Activated CD4-positive, alpha-beta T cell treated with anti-CD3 and anti-CD28 coated beads, Interleukin-10, Interleukin-2, amounts not matched to agents 100 ng/mL and 50 ng/mL, durations not matched to agents 16 hours and 8 hours (primary cell): ENCODE data around the gene OSBPL2.
A peak's percentile ranks its signal among the peaks of the same experiment; 100 is the strongest.

Experiments used
- DNase-seq: peaks from one replicate; pipeline ENCODE4 v3.0.0-alpha.2; 2020

OSBPL2 gene

GRCh38 chr20:62237801-62238568 is at the start of gene OSBPL2:
Gene OSBPL2 (plus strand): TSS chr20:62238521. CDS start chr20:62256185, 17,664 bp downstream.
- DNase-seq: peak; percentile 100

GRCh38 chr20:62190639-62191411 is 47.5 kb upstream of the OSBPL2 start:
- DNase-seq: no peak

GRCh38 chr20:62191781-62192559 is 46.4 kb upstream of the OSBPL2 start:
- DNase-seq: no peak

- no peak for DNase-seq
Observed at GRCh38 chr20:62192635-62193034, 45.7 kb upstream of the OSBPL2 start.

GRCh38 chr20:62193079-62194025 is 45.0 kb upstream of the OSBPL2 start:
- no peak for DNase-seq

- DNase-seq: no peak
Observed at GRCh38 chr20:62195075-62195405, 43.3 kb upstream of the OSBPL2 start.

- no peak for DNase-seq
Observed at GRCh38 chr20:62195736-62196135, 42.6 kb upstream of the OSBPL2 start.

- no peak for DNase-seq
Observed at GRCh38 chr20:62196286-62196685, 42.0 kb upstream of the OSBPL2 start.

- DNase-seq: no peak
Observed at GRCh38 chr20:62197311-62197710, 41.0 kb upstream of the OSBPL2 start.

- no peak for DNase-seq
Observed at GRCh38 chr20:62197801-62198200, 40.5 kb upstream of the OSBPL2 start.

- DNase-seq: no peak
Observed at GRCh38 chr20:62198496-62198895, 39.8 kb upstream of the OSBPL2 start.

- no peak for DNase-seq
Observed at GRCh38 chr20:62198931-62199330, 39.4 kb upstream of the OSBPL2 start.

- no peak for DNase-seq
Observed at GRCh38 chr20:62200491-62201172, 37.7 kb upstream of the OSBPL2 start.

- DNase-seq: no peak
Observed at GRCh38 chr20:62201173-62202082, 36.9 kb upstream of the OSBPL2 start.

GRCh38 chr20:62202083-62202395 is 36.3 kb upstream of the OSBPL2 start:
- DNase-seq: no peak

GRCh38 chr20:62202676-62203377 is 35.5 kb upstream of the OSBPL2 start:
- DNase-seq: no peak

GRCh38 chr20:62203378-62204030 is 34.8 kb upstream of the OSBPL2 start:
- DNase-seq: no peak

GRCh38 chr20:62205618-62206387 is 32.5 kb upstream of the OSBPL2 start:
- DNase-seq: no peak

GRCh38 chr20:62206388-62206775 is 31.9 kb upstream of the OSBPL2 start:
- DNase-seq: no peak
